ENCODE data around the gene DGKB. TPM values are rescaled to one million over a fixed set of nuclear protein-coding genes. Genes with fewer than 3 reads are reported as not detected.

Gene DGKB
- total and polyA plus RNA-seq, 2 of the 8 experiments (the other 6 are each of a cell fraction or from before 2014, with no cell fraction given): 1.9 to 2.6 TPM

DNA sequence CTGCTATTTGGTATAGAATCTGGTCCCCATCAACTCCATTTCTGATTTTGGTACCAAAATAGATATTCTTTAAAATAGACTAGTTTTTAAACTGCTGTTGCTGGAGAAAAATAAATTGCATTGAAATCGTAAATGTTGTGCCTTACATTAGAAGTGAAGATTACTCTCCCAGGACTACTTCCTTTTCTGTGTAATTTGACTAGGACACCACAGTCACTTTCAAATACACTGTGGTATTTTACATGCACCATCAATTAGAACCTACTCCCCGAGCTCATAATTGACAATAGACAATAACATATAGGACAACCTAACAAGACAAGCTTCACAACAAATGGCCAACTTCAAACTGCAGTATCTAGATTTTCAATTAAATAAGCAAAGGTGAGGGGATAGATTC lies 211.5 kb downstream of the DGKB start:
- Histone ChIP-seq H4K20me1 (replicated peaks in 1 of 2; ENCODE audit: control insufficient read depth in 1 of 2, insufficient read depth in 2 of 2, low read length in 2 of 2) (no peaks in the 10 kb centered on the region), H2BK15ac (ENCODE audit: low read length) (no peak overlapping the region), H3K79me1 (ENCODE audit: low read depth, low read length) (no peaks in the 10 kb centered on the region), H4K91ac (replicated peaks; ENCODE audit: insufficient read length, low read length) (no peak overlapping the region), H3K4me1 (replicated peaks in 1 of 4; ENCODE audit: control insufficient read depth in 3 of 4, insufficient read depth in 4 of 4, low read length in 3 of 4) (no peaks in the 10 kb centered on the region), H3K23me2 (ENCODE audit: low read depth, low read length) (no peaks in the 10 kb centered on the region), H3K27ac (ENCODE audit: low read depth, low read length) (no peak overlapping the region), H2AK5ac (ENCODE audit: low read depth, low read length) (no peak overlapping the region), H4K5ac (ENCODE audit: insufficient read length, low read depth, low read length) (no peak overlapping the region), H3K36me3 (ENCODE audit: control insufficient read depth in 2 of 4, insufficient read depth in 4 of 4, low read length in 3 of 4) (no peaks in the 10 kb centered on the region), H2BK120ac (replicated peaks; ENCODE audit: low read depth, low read length) (no peak overlapping the region), H3K18ac (ENCODE audit: extremely low read depth, low read length) (no peak overlapping the region), H3K79me2 (ENCODE audit: control insufficient read depth in 1 of 2, insufficient read depth in 2 of 2, low read length in 2 of 2) (no peaks in the 10 kb centered on the region), H3K4me3 (ENCODE audit: extremely low read depth in 1 of 4, insufficient read depth in 2 of 4, low read depth in 3 of 4, low read length in 4 of 4) (no peak overlapping the region), H3K14ac (ENCODE audit: insufficient read length) (no peak overlapping the region), H2BK20ac (ENCODE audit: low read length) (no peak overlapping the region), H3K9me3 (ENCODE audit: insufficient read depth in 2 of 2, low read depth in 1 of 2, low read length in 1 of 2) (no peaks in the 10 kb centered on the region), H2BK12ac (ENCODE audit: low read depth, low read length) (no peak overlapping the region), H3K56ac (replicated peaks; ENCODE audit: insufficient read length, low read depth, low read length) (no peak overlapping the region), H3K23ac (ENCODE audit: insufficient read length) (no peak overlapping the region), H2BK5ac (ENCODE audit: low read depth, low read length) (no peak overlapping the region), H3K4ac (replicated peaks; ENCODE audit: insufficient read length, low read depth, low read length) (no peak overlapping the region), H4K8ac (ENCODE audit: extremely low read depth, insufficient read depth, low read length) (no peak overlapping the region), H3K9ac (replicated peaks in 1 of 4; ENCODE audit: extremely low read depth in 1 of 4, low read depth in 3 of 4, low read length in 3 of 4) (no peak overlapping the region), H3K4me2 (ENCODE audit: insufficient read depth in 1 of 2, low read depth in 2 of 2, low read length in 2 of 2) (no peak overlapping the region), H3K27me3 (replicated peaks in 1 of 4; ENCODE audit: control insufficient read depth in 3 of 4, extremely low read depth in 1 of 4, insufficient read depth in 3 of 4, low read length in 3 of 4) (no peaks in the 10 kb centered on the region), H2AFZ (ENCODE audit: low read length) (no peak overlapping the region)
- CTCF ChIA-PET (ENCODE audit: partially characterized antibody): interaction anchor here (0.6 to 4.1 kb wide), 38 partner anchors 10 to 1415 kb away, joined by 3 to 62 read pairs (median 4); partner anchors contain the start of gene ETV1
- no peak for TF ChIP-seq SUZ12 (IDR thresholded peaks at IDR 0.05; ENCODE audit: low read length)
- TF ChIP-seq HDAC6 (IDR thresholded peaks at IDR 0.05; ENCODE audit: low read depth, low read length): no peak
- no peak for TF ChIP-seq GABPA (IDR thresholded peaks at IDR 0.05; ENCODE audit: borderline replicate concordance, insufficient read depth, low read length)
- no peak for TF ChIP-seq JUND (IDR thresholded peaks at IDR 0.05; ENCODE audit: low read length)
- FAIRE-seq (no peak), DNase-seq (ENCODE audit: low read depth in 1 of 2, low spot score in 2 of 2) (no peak)
- 86% methylated on average over 2 of the region's 2 CpGs; no CpG with 5 or more reads in 1 of the 2 experiments for WGBS, 2 experiments (ENCODE audit: extremely low coverage in 1 of 2, insufficient coverage in 1 of 2, insufficient read length in 1 of 2, insufficient replicate concordance in 2 of 2, low coverage in 1 of 2, low lambda C conversion rate in 2 of 2, missing lambda C conversion rate in 1 of 2)
- POLR2A ChIA-PET (ENCODE audit: partially characterized antibody): no interaction called here

All from H1 (cell line).